ENCODE data around the gene CCDC78.
"Not testable (repeated sequence)": the region's sequence is repeated elsewhere in the genome, so short reads cannot be mapped to it uniquely, and the experiment has no call there.

Gene CCDC78

DNA sequence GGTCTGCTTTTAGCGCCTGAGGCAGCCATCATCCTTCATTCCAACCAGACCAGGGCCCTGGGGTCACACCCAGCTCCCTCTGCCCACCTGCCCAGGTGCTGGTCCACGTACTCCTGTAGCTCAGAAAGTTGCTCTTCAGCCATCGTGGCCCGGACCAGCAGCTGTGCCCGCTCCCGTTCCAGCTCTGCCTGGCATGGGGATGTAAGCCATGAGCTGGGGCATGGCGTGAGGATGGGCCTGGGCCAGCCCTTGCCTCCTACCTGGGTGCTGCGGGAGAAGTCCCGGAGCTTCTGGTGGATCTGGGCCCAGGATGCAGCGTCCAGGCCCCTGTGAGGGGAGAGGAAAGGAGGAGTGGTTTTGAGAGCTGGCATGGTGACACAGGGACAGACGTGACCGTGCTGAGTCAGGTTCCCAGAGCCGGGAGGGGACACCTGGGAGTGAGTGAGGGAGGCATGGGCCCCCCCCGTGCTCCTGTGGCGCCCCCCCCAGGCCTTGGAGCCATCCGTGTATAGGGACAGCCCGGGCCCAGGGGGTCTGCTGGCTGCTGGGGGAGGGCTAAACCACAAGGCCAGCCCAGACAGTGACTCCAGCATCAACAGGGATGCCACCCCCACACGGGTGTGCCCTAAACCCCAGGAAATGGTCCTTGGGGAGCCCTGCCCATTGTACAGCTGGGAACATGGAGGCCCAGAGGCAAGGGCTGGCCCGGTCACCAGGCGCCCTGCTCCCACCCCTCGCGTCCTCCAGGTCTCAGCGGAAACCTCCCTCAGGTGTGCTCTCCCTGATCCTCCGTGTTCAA, 3.2 kb downstream of the CCDC78 start:
- no peak for FAIRE-seq

DNA sequence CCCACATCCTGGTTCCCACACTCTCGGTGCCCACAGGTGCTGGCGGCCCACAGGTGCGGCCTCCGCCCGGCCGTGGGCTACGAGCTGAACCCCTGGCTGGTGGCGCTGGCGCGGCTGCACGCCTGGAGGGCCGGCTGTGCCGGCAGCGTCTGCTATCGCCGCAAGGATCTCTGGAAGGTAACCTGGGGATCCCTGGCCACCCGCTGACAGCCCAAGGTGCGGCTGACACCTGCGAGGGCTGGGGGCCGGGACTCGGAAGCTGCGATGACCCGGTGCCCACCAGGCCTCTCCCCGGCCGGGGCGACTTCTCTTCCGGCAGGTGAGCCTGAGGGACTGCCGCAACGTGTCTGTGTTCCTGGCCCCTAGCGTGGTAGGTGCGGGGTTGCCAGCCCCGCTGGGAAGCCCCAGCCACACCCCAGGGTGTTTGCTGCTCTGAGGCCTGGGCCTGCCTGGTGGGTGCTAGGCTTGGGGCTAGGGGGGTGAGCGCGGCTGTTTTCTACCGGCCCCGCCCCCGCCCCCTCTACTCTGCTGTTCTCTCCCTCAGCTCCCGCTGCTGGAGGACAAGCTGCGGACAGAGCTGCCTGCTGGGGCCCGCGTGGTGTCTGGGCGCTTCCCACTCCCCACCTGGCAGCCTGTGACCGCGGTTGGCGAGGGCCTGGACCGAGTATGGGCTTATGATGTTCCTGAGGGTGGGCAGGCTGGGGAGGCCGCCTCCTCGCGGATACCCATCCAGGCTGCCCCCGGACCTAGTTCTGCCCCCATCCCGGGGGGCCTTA, 4.3 kb downstream of the CCDC78 start:
- FAIRE-seq = no peak

DNA sequence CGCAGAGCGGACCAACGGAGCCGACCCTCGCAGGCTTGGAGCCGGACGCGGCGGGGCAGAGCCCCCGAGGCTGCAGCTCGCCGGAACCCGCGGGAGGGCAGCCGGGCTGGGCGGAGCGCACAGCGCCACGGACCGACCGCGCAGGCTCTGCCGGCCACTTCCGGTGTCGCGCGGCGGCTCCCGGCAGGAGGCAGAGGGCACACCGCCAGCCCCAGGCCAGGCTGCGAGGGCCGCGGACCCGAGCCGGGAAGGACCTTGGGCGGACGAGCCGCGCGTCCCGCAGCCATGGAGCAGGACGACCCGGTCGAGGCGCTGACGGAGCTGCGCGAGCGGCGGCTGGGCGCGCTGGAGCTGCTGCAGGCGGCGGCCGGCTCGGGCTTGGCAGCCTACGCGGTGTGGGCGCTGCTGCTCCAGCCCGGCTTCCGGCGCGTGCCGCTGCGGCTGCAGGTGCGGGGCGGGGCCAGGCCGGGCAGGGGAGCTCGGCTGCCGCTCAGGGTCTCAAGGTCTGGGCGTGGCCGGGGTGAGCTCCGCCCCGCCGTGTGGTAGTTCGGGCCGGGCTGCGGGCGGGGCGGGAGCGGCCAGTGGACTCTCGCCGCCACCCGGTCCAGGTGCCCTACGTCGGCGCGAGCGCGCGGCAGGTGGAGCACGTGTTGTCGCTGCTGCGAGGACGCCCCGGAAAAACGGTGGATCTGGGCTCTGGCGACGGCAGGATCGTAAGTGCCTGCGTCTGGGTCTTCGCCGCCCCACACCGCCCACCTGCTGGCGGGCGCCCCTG, 5.1 kb downstream of the CCDC78 start, which contains the start of gene ANTKMT:
Gene ANTKMT (plus strand): TSS at position 157 of the 775 bp plus-strand sequence. CDS start 129 bp downstream, at position 286.
- no peak for FAIRE-seq

DNA sequence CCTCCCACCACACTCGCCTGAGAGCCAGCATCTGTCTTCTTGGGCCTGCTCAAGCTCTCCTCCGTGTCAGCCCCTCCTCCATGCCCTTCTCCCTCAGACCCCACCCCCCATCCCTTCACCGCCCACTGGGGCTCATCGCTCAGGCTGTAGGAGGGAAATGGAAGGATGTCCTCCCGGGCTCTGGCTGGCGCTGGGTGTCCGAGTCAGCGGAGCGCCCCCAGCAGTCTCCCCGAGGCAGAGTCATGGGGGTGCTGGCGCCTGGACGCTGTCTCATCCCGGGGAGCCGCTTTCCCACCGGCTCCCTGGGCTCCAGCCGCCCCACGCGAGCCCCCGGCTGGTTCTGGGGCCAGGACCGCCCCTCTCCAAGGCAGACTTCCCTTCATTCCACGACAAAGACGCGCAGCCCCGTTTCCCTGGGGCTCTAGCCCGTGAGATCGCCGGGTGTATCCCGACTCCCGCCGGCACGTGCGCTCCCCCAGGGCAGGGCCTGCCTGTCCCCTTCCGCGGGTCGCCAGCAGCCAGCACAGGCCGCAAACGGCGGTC, 5.7 kb downstream of the CCDC78 start:
- no peak for FAIRE-seq

DNA sequence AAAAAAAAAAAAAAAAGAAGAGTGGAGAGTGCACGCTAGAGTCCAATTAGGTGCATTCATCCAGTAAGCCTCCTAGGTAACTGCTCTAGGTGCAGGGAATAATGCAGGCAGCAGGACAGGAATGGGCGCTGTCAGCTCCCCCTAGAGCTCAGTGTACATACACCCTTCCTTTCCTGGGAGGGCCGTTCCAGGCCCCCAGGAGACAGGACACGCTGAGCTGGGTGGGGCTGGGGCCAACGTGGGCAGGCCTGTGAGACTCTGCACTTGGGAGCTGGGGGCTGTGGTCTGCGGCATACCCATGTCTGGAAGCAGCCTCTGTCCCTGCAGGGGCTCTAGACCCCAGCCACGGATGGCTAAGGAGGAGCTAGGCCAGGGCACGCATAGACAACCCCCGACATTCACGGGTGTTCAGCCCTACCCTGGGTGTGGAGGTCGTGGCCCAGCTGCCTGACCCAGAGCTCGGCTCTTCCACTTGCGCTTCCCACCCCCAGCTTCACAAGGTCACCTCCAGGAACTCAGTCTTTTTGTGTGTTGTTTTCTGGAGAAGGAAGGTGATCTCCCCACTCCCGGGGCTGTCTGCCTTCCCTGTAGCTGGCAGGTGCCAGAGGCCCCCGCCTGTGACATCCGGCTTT, 6.3 kb downstream of the CCDC78 start:
- FAIRE-seq = no peak

DNA sequence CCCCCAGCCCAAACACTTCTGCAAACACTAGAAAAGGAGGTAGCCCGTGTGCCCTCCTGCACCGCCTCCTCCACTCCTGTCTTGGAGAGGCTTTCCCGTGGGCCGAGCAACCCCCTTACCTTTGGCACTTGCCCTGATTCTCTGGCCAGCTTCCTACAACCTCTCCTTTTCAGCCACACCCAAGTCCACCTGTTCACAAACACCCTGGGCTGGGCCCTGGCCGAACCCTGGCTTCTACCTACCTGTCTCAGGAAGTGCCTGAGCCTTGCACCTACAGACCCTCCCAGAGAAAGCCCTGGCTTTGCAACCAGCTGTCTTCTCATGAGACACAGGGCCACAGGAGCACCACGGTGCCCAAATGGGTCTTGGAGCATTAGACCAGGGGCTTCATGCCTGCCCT, 7.3 kb downstream of the CCDC78 start:
- FAIRE-seq = no peak

DNA sequence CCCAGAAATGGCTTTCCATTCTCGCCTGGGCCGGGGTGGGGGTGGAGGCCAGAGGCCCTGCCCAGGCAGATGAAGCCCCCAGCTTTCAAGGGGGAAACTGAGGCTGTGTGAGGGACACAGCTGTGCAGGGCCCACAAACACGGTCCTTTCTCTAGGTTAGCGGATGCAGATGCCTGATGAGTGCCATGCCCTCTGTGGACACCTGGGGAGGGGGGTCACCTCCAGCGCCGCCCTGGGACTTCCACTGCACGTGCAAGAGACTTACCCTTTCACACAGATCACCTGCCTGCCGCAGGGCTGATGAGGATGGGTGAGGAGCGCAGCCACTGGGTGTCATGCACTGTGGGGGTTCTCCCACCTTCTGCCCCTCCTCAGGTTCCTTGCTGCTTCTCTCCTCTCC, 7.9 kb downstream of the CCDC78 start:
- no peak for FAIRE-seq

DNA sequence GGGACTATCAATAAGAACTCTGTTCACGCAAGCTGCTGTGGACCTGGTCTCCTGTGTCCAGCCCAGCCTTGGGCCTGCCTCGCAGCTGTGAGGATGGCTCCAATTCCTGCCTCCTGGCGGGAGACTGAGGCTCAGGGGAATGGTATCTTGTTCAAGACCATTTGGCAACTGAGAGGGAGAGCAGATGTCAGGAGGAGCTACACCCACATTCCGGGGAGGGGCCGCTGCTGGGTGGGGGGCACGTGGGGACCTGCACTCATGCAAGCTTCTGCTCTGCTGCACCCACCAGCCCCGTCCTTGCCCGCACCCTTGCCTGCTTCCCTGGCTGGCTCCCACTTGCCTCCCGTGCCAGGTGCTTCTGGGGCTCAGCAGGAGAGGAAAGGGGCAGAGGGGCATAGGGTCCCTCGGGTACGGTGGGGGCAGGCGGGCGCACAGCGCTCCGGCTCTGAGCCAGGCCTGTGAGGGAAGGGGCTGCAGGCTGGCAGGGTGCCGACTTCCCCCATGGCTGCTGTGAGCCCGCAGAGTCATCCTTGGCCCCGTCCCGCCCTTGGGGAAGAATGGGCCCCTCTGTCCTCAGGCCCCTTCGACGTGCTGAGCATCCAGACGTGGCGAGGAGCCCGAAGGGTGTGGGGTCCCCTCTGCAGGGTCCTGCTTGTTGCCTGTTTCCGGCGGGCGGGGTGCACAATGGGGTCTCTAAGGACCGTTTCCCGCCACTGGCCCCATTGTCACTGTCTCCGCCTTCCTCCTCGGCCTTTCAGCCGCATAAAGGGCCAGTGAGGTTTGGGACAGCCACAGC, 8.6 kb downstream of the CCDC78 start:
- FAIRE-seq = no peak

DNA sequence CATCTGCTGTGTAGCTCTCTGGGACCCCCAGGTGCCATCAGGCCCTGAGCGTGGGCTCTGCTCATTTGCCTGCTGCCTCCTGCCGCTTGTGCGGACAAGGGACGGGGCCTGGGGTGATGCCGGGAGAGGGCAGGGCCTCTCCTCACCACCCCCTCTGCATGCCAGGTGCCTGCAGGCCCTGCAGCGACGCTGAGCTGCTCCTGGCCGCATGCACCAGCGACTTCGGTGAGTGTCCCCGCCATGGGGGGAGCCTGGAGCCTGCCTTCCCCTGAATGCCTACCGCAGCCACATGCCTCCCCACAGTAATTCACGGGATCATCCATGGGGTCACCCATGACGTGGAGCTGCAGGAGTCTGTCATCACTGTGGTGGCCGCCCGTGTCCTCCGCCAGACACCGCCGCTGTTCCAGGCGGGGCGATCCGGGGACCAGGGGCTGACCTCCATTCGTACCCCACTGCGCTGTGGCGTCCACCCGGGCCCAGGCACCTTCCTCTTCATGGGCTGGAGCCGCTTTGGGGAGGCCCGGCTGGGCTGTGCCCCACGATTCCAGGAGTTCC, 9.4 kb downstream of the CCDC78 start:
- no peak for FAIRE-seq

DNA sequence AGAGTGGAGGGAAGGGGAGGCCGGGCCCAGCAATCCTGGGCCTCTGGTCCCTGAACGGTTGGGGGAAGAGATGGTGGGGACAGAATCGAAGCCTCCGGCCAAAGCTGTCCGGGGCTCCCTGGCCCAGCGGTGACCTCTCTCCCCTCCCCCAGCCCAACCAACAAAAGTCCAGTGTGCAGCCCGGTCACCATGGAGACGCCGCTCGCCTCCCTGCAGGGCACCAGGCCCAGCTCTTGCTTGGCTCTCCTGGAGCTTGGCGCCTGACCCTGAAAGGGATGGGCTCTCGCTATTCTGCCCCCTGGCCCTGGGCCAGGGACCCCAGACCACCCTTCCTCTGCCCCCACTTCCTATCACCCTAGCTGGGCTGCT, 10.1 kb downstream of the CCDC78 start:
- no peak for FAIRE-seq

DNA sequence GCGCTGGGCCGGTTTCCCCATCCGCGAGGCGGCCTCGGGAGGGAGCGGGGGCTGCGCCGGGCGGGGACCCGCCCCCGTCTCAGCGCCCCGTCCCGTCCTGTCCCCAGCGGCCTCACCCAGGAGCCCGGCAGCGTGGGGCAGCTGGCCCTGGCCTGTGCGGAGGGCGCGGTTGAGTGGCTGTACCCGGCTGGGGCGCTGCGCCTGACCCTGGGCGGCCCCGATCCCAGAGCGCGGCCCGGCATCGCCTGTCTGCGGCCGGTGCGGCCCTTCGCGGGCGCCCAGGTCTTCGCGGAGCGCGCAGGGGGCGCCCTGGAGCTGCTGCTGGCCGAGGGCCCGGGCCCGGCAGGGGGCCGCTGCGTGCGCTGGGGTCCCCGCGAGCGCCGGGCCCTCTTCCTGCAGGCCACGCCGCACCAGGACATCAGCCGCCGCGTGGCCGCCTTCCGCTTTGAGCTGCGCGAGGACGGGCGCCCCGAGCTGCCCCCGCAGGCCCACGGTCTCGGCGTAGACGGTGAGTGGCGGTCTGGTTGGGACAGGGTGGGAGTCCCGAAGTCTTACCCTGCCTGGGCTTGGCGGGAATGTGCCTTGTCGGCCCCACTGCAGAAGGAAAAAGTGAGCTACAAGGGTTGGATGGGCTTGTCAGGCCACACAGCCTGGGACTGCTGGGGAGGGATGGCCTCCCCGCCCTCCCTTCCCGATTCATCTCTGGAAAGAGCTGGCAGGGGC, 10.6 kb downstream of the CCDC78 start:
- no peak for FAIRE-seq

DNA sequence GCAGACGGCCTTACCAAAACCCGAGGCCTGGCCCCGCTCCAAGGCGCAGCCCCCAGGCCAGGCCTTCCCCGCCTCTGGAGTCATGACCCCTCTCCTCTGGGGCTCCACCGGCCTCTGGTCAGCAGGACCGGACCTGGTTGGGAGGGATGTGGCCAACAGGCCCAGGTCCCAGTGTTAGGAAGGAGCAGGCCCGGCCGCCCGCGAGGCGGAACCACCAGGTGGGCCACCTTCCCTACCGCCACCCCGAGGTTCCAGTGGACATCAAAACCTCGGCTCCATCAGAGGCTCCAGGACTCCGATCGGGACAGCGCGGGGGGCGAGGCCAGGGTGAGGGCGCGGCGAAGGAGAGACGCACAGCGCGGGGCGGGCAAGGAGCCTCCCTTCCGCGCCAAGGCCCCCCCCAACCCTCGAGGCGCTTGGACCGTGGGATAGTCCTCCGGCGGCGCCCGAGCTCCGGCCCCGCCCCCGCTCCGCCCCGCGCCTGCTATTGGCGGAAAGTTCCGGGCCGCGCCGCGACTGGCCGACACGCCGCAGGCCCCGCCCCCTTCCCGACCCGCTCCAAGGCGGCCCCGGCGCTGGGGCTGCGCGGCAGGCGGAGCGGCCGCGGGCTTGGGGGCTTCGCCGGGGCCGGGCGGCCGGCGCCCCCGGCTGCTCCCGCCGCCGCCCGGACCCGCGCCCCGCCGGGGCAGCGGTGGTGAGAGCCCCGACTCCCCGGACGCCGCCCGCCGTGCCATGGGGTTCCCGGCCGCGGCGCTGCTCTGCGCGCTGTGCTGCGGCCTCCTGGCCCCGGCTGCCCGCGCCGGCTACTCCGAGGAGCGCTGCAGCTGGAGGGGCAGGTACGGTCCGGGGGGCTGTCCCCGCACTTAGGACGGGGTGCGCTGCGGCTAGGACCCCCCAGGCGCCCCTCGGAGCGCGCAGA, 11.4 kb downstream of the CCDC78 start, which contains the start of gene METRN:
Gene METRN (plus strand): TSS at position 561 of the 919 bp plus-strand sequence. CDS start 172 bp downstream, at position 733.
- FAIRE-seq = no peak

DNA sequence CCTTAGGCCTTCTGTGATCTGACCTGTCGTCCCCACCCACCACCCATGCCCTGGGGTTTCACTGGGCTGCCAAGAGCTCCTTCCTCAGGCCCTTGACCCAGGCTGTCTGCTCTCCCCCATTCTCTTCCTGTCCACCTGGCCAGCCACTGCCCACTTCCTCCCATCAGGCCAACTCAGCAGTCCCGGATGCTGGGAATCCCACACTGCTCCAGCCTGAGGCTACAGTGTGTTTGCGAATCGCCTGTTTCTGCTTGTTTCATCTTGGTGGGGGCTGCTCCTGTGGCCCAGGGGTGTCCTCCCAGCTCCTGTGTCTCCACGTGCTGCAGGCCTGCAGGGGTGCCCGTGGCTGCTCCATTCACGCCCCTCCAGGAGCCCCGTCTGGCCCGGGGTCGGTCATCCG, 12.2 kb downstream of the CCDC78 start:
- no peak for FAIRE-seq

DNA sequence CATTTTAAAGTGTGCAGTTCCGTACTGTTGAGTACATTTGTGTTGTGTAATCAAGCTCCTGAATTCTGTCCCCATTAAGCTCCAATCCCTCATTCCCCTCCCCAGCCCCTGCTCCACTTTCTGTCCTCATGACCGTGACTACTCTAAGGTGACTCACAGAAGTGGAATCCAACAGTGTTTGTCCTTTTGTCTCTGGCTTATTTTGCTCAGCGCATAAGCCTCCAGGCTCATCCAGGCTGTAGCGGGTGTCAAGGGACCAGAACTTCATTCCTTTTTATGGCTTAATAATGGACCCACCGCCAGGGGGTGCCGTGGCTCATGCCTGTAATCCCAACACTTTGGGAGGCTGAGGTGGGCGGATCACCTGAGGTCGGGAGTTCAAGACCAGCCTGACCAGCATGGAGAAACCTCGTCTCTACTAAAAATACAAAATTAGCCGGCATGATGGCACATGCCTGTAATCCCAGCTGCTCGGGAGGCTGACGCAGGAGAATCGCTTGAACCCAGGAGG, 13.4 kb downstream of the CCDC78 start:
- FAIRE-seq = not testable (repeated sequence)

DNA sequence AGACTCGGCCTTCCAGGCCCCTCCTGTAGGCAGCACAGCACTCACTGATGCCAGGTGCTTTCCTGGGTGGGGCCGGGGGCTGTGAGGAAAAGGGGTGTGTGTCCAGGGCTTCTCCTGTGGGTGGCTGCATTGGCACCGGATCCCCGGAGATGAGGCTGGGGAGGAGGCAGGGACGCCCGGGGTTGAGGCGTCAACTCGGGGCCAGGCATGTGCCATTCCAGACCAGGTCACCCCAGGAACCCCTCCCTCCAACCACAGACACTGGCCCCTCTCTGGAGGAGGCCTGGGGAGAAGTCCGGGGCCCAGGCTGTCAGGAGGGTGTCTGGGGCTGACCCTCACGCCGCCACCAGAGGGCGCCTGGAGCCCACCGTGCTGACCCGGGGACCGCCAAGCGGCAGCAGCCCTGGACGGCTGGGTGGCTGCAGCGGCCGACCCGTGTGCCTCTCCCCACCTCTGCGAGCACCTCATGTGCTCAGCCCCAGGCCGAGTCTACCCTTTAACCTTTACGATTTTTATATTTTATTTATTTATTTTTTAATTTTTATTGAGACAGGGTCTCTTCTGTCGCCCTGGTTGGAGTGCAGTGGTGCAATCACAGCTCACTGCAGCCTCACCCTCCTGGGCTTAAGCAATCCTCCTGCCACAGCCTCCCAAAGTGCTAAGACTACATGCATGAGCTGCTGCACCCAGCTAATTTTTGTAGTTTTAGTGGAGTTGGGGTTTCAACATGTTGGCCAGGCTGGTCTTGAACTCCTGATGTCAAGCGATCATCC, 14.5 kb downstream of the CCDC78 start:
- FAIRE-seq = no peak

DNA sequence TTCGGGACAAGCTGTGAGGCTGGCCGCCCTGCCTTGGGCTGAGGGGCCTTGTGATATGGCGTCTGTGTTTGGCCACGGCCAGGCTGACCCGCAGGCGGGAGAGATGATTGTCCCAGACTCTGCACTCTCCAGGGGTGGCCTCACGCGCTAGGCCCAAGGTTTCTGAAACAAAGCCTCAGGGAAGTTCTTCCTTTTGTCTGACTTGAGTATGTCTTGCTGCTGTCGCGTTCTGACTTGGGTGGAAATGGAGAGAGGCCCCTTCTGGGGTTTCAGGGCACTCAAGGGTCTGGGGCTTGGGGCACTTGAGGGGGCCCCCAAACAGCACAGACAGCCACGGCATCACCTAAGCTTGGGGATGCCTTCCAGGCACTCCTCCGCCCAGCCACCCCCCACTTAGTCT, 15.2 kb downstream of the CCDC78 start:
- FAIRE-seq = no peak

DNA sequence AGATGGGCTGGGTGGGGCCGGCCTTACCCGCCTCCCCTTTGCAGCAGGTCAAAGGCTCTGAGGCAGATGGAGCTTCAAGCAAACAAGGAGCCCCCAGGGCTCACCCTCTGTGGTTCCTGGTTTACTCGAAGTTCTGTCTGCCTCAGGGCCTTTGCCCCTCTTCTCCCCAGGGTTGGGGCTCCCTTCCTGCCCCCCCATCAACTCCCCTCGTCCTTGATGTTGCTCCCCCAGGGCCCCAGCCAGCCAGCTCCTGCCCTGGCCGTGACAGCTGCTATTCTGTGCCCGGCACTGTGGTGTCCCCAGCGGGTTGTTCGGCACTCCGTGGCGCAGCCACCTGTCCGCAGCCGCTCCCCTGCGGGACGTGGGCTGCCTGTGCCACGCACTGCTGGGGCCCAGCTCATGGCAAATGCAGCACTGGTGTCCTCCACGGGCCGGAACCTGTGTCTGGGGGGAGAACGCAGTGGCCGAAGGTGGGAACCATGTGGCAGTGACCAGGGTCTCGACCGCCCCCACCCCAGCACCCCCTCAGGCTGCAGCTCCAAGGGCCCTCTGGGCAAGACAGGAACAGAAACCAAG, 15.7 kb downstream of the CCDC78 start:
- no peak for FAIRE-seq

Measured in endometrium (tissue), 2 donors.